Ishikawa (cell line): Measurements from ENCODE around the gene ZER1.

Experiments used
- CEBPB ChIP-seq: IDR thresholded peaks from 2 replicates; pipeline ENCODE4 v1.6.1; 2012
- CREB1 ChIP-seq: IDR thresholded peaks from 2 replicates; pipeline ENCODE4 v1.6.1; 2012; ENCODE audit warnings: low read depth
- TAF1 ChIP-seq: IDR thresholded peaks from 2 replicates; pipeline ENCODE4 v1.6.1; 2012; ENCODE audit warnings: low read depth, mild to moderate bottlenecking

DNA sequence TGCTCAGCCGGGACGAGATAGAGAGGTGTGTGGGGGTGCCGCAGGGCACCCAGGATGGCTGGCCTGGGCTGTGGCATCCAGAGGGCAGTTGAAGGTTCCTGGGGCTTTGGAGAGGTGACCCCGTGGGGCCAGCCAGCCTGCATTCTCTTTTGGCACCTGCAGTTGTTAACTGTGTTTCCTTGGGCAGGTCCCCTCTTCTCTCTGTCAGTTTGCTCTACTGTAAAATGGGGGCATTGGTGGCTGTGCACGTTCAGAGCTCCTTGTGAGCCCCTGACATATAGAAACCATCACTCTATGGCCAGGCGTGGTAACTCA, 56.3 kb downstream of the ZER1 start:
- no peak for TF ChIP-seq CREB1
- no peak for TF ChIP-seq TAF1
- TF ChIP-seq CEBPB: no peak
